Natural killer cell (primary cell): Measurements from ENCODE around the gene CAMK4. TPM values are rescaled to one million over a fixed set of nuclear protein-coding genes. Genes with fewer than 3 reads are reported as not detected.

ENCODE experiments used
- ATAC-seq, 3 donors: fragments of 150-1000 bp in 2 of 3; fragments of 200-7000 bp in 1 of 3; cut with Tn5 transposase; 1 replicate in 1 of 3; 2 replicates in 2 of 3; pipeline ENCODE4 v1.10.0; 2021; ENCODE audit warnings: mild to moderate bottlenecking in 2 of 3, moderate library complexity in 2 of 3
- DNase-seq, 2 donors: peaks; one replicate each; pipeline versions ENCODE4 v3.0.0 to v3.0.0-alpha.2; 2013 to 2021; ENCODE audit warnings: mixed read lengths in 1 of 2
- H3K27ac ChIP-seq: one replicate; pipeline ENCODE4 v1.5.1; 2013; ENCODE audit warnings: mild to moderate bottlenecking, low read length
- H3K27me3 ChIP-seq: one replicate; pipeline ENCODE4 v1.6.1; 2013; ENCODE audit warnings: low read length; ENCODE audit not compliant: control insufficient read depth, insufficient read depth
- H3K36me3 ChIP-seq: one replicate; pipeline ENCODE4 v1.6.1; 2013; ENCODE audit warnings: low read length; ENCODE audit not compliant: control insufficient read depth, insufficient read depth
- H3K4me1 ChIP-seq: one replicate; pipeline ENCODE4 v1.6.1; 2013; ENCODE audit warnings: low read length; ENCODE audit not compliant: control insufficient read depth, insufficient read depth
- H3K4me3 ChIP-seq: one replicate; pipeline ENCODE4 v1.5.1; 2013; ENCODE audit warnings: low read length
- H3K9me3 ChIP-seq: one replicate; pipeline ENCODE4 v1.6.1; 2013; ENCODE audit warnings: low read length; ENCODE audit not compliant: control insufficient read depth, insufficient read depth
- H3K27ac Mint-ChIP-seq, 2 donors: one replicate each; pipeline ENCODE4 v1.8.0; 2022; ENCODE audit warnings: mild to moderate bottlenecking in 2 of 2, mixed read lengths in 2 of 2, moderate library complexity in 1 of 2
- H3K27me3 Mint-ChIP-seq, 2 donors: one replicate each; pipeline ENCODE4 v1.8.0; 2022; ENCODE audit warnings: low read depth in 2 of 2, mixed read lengths in 2 of 2
- H3K36me3 Mint-ChIP-seq: one replicate; pipeline ENCODE4 v1.8.0; 2022; ENCODE audit warnings: mixed read lengths
- H3K4me1 Mint-ChIP-seq, 2 donors: one replicate each; pipeline ENCODE4 v1.8.0; 2022; ENCODE audit warnings: mixed read lengths in 2 of 2
- H3K4me3 Mint-ChIP-seq: one replicate; pipeline ENCODE4 v1.8.0; 2022; ENCODE audit warnings: mild to moderate bottlenecking, moderate library complexity, mixed read lengths
- H3K9me3 Mint-ChIP-seq, 2 donors: one replicate each; pipeline ENCODE4 v1.8.0; 2022; ENCODE audit warnings: mixed read lengths in 2 of 2
- WGBS: methylation state at CpG from one replicate; pipeline ENCODE4 v1.1.7; 2013; ENCODE audit warnings: missing lambda C conversion rate; ENCODE audit not compliant: insufficient coverage; 5-methylcytosine and 5-hydroxymethylcytosine counted together
- intact Hi-C: fragments of 100-400 bp; cut with micrococcal nuclease; formaldehyde crosslinking; loops from one replicate; pipeline ENCODE4 v1.14.2; 2022
- total RNA-seq, 4 donors: library from RNA; stranded (reverse); fragments of 120-200 nt in 1 of 4; gene quantifications; one replicate each; pipeline versions ENCODE4 v1.2.3 to v1.2.4, GENCODE V29; 2013 to 2022
- TF ChIP-seq, protein P1 (sequence below): fragments of 200-600 bp; IDR thresholded peaks from one replicate; pipeline ENCODE4 v1.8.0; 2022; ENCODE audit warnings: antibody characterized with exemption

CAMK4 gene
- total RNA-seq, 3 donors from 2014 or later (not counting 1 experiment from before 2014, with no cell fraction given), result 0.80 to 7.9 (median 7.2) TPM

DNA sequence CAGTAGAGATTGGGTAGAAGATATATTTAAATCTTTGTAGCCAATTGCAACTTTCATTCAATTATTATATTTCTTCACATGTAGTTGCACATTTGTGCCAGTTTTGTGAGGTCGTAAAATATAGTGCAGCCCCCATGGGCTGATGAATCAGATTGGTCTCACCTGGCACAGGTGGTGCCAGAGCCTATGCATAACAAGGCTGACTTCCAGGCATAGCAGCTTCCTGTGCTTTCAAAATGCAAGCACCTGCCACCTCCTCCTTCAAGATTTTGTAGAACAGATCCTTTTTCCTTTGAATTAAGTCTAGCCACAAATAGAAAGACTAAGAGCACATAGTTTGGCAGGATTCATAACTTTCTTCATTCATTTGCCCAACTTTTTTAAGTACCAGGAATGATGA, 201.0 kb downstream of the CAMK4 start:
- Mint-ChIP-seq H3K4me3 (no peak overlapping the region), H3K36me3 (no peaks in the 10 kb centered on the region), H3K9me3 (peaks cover 0 to 3% of the 10 kb centered on the region in 2 donors), H3K27ac (no peak overlapping the region), H3K27me3 (peaks cover 0 to 3% of the 10 kb centered on the region in 2 donors), H3K4me1 (no peaks in the 10 kb centered on the region)
- H3K4me1 ChIP-seq, result no peaks in the 10 kb centered on the region
- intact Hi-C loops, result no loop called here
- H3K4me3 ChIP-seq, result no peak overlapping the region
- H3K9me3 ChIP-seq, result no peaks in the 10 kb centered on the region
- TF ChIP-seq, protein P1, sequence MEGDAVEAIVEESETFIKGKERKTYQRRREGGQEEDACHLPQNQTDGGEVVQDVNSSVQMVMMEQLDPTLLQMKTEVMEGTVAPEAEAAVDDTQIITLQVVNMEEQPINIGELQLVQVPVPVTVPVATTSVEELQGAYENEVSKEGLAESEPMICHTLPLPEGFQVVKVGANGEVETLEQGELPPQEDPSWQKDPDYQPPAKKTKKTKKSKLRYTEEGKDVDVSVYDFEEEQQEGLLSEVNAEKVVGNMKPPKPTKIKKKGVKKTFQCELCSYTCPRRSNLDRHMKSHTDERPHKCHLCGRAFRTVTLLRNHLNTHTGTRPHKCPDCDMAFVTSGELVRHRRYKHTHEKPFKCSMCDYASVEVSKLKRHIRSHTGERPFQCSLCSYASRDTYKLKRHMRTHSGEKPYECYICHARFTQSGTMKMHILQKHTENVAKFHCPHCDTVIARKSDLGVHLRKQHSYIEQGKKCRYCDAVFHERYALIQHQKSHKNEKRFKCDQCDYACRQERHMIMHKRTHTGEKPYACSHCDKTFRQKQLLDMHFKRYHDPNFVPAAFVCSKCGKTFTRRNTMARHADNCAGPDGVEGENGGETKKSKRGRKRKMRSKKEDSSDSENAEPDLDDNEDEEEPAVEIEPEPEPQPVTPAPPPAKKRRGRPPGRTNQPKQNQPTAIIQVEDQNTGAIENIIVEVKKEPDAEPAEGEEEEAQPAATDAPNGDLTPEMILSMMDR, result no peak
- H3K27ac ChIP-seq, result no peak overlapping the region
- 87% methylated on average over 1 of the region's 1 CpG for WGBS
- no peaks in the 10 kb centered on the region for H3K36me3 ChIP-seq
- DNase-seq, result no peak
- H3K27me3 ChIP-seq, result no peaks in the 10 kb centered on the region
- ATAC-seq, result no peak

DNA sequence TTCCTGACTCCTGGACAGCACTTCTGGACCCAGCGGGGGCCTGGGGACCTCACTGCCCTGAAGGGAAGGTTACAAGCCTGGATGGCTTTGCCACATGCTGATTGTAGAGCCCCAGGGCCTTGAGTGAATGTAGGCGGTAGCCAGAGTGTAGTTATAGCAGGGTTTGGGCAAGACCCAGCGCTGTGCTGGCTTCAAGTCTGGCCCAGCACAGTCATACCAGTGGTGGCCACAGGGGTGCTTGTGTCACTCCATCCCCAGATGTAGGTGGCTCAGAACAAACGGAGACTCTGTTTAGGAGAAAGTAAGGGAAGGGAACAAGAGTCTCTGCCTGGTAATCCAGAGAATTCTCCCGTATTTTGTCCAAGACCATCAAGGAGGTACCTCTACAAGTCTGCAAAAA, 203.6 kb downstream of the CAMK4 start:
- Histone ChIP-seq H3K27ac (no peak overlapping the region), H3K27me3 (no peaks in the 10 kb centered on the region), H3K4me3 (no peak overlapping the region), H3K4me1 (no peaks in the 10 kb centered on the region), H3K36me3 (no peaks in the 10 kb centered on the region), H3K9me3 (no peaks in the 10 kb centered on the region)
- Mint-ChIP-seq H3K36me3 (no peaks in the 10 kb centered on the region), H3K27ac (no peak overlapping the region), H3K9me3 (peaks cover 0 to 2% of the 10 kb centered on the region in 2 donors), H3K4me1 (no peaks in the 10 kb centered on the region), H3K27me3 (peaks cover 0 to 5% of the 10 kb centered on the region in 2 donors), H3K4me3 (no peak overlapping the region)
- intact Hi-C loops, result no loop called here
- DNase-seq (no peak), ATAC-seq (no peak)
- WGBS, result 88% methylated on average over 5 of the region's 5 CpGs
- TF ChIP-seq, protein P1, result no peak

DNA sequence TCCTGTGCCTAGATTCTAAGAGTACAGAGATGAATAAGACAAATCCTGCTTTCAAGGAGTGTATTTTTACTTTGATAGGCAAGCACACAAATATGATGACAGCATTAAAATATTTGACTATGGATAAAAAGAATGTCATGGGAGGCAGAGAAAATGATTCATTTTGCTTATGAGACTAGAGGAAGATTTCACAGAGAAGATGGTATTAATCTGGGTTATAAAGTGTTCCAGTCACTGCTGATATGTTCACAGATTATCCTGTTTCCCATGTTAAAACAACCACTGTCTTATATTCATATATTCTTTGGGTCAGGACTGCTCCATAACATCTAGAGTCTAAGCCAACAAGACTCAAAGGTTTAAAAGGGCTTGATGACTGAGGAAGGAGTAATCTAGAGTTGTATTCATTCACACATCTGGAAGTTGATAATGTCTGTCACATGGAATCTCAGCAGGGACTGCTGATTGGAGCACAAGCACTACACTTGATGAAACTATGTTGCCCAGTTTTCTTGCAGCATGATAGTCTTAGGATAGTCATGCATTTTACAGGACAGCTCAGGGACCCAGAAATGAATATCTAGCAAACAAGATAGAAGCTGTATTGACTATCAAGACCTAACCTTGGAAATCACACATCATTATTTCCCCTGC, 208.8 kb downstream of the CAMK4 start:
- DNase-seq (no peak), ATAC-seq (no peak)
- Histone ChIP-seq H3K4me3 (no peak overlapping the region), H3K36me3 (no peaks in the 10 kb centered on the region), H3K27me3 (no peaks in the 10 kb centered on the region), H3K27ac (no peak overlapping the region), H3K4me1 (no peaks in the 10 kb centered on the region), H3K9me3 (no peaks in the 10 kb centered on the region)
- no peak overlapping the region for H3K27ac Mint-ChIP-seq
- H3K27me3 Mint-ChIP-seq, result peaks cover 0 to 7% of the 10 kb centered on the region in 2 donors
- no peak overlapping the region for H3K4me3 Mint-ChIP-seq
- intact Hi-C loops, result no loop called here
- H3K36me3 Mint-ChIP-seq, result no peaks in the 10 kb centered on the region
- TF ChIP-seq, protein P1, result no peak
- H3K4me1 Mint-ChIP-seq, result no peaks in the 10 kb centered on the region
- H3K9me3 Mint-ChIP-seq, result peaks cover 0 to 2% of the 10 kb centered on the region in 2 donors

DNA sequence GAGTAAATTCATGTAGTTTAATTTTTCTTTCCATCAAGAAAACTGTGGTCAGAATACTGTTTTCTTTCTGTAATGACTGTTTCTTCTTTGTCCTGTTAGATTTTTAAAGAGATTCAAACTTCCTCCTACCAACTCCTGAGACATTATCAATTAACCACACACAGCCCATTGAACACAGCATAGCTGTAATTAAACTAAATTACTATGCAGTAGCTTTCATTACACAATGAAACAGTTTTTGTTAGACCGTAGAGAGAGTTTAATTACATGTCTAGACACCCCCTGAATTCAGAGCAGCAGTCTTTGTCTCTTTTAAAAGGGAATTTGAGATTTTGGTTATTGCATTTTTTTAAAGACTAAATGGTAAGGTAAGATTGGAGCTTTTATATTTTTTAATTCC, 210.6 kb downstream of the CAMK4 start:
- DNase-seq (no peak), ATAC-seq (no peak)
- Histone ChIP-seq H3K27ac (no peak overlapping the region), H3K4me3 (no peak overlapping the region), H3K9me3 (no peaks in the 10 kb centered on the region), H3K36me3 (no peaks in the 10 kb centered on the region), H3K27me3 (no peaks in the 10 kb centered on the region), H3K4me1 (no peaks in the 10 kb centered on the region)
- intact Hi-C loops, result no loop called here
- Mint-ChIP-seq H3K4me1 (no peaks in the 10 kb centered on the region), H3K36me3 (no peaks in the 10 kb centered on the region), H3K27ac (no peak overlapping the region), H3K27me3 (peaks cover 0 to 4% of the 10 kb centered on the region in 2 donors), H3K9me3 (peaks cover 0 to 2% of the 10 kb centered on the region in 2 donors), H3K4me3 (no peak overlapping the region)
- 83% methylated on average over 1 of the region's 1 CpG for WGBS
- TF ChIP-seq, protein P1, result no peak
